GM06990 (cell line): ENCODE measurements around the gene NOP16.
"Not testable (repeated sequence)": the region's sequence is repeated elsewhere in the genome, so short reads cannot be mapped to it uniquely, and the experiment has no call there.

Experiments
- DNase-seq: peaks from one replicate; pipeline ENCODE4 v3.0.0-alpha.2; 2011; ENCODE audit not compliant: insufficient read length; ENCODE audit errors: extremely low read depth
- H3K27me3 ChIP-seq: replicated peaks from 2 replicates; pipeline ENCODE4 v1.6.0; 2011; ENCODE audit warnings: low read length; ENCODE audit not compliant: control insufficient read depth, insufficient read depth
- H3K36me3 ChIP-seq: 2 replicates; pipeline ENCODE4 v1.5.1; 2011; ENCODE audit warnings: low read length; ENCODE audit not compliant: control insufficient read depth, insufficient read depth
- H3K4me3 ChIP-seq: replicated peaks from 2 replicates; pipeline ENCODE4 v1.5.1; 2011; ENCODE audit warnings: low read depth, mild to moderate bottlenecking, control low read depth, low read length
- TF ChIP-seq, protein P1 (sequence below): IDR thresholded peaks from 2 replicates; pipeline ENCODE4 v1.5.1; 2011; ENCODE audit warnings: low read length, control low read depth, mild to moderate bottlenecking, inconsistent platforms; ENCODE audit not compliant: insufficient read depth, poor library complexity, severe bottlenecking

The NOP16 gene

DNA sequence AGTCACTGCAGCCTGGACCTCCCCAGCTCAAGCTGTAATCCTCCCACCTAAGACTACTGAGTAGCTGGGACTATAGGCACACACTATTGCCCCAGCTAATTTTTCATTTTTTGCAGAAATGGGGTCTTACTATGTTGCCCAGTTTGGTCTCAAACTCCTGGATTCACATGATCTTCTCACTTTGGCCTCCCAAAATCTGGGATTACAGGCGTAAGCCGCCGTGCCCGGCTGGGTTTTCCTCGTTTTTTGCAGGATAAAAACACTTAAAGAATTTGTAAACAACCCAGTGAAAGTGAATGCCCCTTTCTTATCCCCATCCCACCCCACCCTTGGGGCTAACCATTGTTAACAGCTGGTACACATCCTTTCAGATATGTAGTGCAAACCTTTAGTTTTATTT lies 20.2 kb upstream of the NOP16 start:
- Histone ChIP-seq H3K36me3 (peaks cover 7% of the 10 kb centered on the region), H3K27me3 (no peaks in the 10 kb centered on the region), H3K4me3 (no peak overlapping the region)
- TF ChIP-seq, protein P1, sequence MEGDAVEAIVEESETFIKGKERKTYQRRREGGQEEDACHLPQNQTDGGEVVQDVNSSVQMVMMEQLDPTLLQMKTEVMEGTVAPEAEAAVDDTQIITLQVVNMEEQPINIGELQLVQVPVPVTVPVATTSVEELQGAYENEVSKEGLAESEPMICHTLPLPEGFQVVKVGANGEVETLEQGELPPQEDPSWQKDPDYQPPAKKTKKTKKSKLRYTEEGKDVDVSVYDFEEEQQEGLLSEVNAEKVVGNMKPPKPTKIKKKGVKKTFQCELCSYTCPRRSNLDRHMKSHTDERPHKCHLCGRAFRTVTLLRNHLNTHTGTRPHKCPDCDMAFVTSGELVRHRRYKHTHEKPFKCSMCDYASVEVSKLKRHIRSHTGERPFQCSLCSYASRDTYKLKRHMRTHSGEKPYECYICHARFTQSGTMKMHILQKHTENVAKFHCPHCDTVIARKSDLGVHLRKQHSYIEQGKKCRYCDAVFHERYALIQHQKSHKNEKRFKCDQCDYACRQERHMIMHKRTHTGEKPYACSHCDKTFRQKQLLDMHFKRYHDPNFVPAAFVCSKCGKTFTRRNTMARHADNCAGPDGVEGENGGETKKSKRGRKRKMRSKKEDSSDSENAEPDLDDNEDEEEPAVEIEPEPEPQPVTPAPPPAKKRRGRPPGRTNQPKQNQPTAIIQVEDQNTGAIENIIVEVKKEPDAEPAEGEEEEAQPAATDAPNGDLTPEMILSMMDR = no peak
- no peak for DNase-seq

DNA sequence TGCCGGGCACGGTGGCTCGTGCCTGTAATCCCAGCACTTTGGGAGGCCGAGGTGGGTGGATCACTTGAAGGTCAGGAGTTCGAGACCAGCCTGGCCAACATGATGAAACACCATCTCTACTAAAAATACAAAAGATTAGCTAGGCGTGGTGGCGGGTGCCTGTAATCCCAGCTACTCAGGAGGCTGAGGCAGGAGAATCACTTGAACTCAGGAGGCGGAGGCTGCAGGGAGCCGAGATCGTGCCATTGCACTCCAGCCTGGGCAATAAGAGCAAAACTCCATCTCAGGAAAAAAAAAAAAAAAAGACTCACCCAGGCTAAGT lies 19.8 kb upstream of the NOP16 start:
- H3K36me3 ChIP-seq, H3K4me3 ChIP-seq, H3K27me3 ChIP-seq, DNase-seq: not testable (repeated sequence)

DNA sequence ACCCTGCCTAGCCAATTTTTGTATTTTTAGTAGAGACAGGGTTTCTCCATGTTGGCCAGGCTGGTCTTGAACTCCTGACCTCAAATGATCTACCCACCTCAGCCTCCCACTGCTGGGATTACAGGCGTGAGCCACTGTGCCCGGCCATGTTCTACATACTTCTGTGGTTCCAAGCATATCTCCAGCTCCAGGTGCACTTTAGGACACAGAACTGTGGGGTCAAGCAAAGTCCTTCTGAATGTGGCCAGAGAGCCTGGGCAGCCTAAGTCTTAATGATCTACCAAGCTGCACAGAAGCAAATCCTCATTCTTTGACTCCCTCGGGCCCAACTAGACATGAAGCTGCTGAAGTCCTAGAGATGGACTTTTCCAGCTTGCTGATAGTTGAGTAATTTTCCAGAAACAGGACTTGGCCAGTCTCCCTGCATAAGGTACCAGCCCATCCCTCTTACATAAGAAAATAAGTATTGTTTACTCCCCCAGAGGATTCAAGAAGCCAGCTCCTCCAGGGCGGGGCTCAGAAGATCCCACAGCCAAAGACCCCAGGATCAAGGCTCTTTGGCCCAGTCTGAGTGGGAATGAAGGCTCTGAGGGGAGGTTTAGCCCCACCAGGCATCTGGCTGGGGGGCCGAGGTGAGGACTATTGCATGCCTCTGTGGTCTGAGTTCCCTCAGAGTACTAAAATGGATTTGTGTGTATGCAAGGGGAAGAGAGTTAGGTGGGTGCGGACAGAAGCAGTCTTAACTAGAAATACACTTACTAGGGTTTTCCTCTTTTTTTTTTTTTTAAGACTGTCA lies 19.3 kb upstream of the NOP16 start:
- no peak for DNase-seq
- Histone ChIP-seq H3K4me3 (no peak overlapping the region), H3K36me3 (peaks cover 6% of the 10 kb centered on the region), H3K27me3 (no peaks in the 10 kb centered on the region)
- TF ChIP-seq, protein P1 = no peak

DNA sequence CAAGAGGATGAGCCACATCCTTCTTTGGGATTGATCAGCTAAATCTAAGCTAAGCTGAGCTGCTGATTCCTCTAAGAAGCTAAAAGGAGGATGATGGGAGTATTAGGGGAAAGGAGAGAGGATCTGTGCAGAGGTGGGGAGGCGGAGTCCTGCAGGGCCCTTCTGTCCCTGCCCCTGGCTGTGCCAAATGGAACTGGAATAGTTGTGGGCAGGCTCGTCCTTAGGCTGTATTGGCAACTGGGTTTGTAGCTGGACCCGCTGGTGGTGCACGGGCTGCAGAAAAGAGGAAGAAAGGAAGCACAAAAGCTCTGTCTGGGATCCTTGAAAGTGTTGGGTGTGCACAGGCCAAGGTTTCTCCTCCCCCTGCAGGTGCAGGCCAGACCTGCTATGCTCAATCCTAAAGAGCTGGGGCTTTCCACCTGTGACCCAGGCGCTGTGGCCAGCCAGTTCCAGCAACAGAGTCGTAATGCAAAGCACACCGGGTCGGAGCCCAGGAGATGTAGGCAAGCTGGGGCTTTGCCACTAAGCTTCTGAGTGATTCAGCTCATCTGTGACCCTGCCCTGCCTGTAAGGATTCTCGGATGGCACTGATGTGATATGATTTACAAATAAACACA lies 18.1 kb upstream of the NOP16 start:
- Histone ChIP-seq H3K36me3 (peaks cover 6% of the 10 kb centered on the region), H3K27me3 (no peaks in the 10 kb centered on the region), H3K4me3 (no peak overlapping the region)
- TF ChIP-seq, protein P1 = no peak
- DNase-seq = no peak

DNA sequence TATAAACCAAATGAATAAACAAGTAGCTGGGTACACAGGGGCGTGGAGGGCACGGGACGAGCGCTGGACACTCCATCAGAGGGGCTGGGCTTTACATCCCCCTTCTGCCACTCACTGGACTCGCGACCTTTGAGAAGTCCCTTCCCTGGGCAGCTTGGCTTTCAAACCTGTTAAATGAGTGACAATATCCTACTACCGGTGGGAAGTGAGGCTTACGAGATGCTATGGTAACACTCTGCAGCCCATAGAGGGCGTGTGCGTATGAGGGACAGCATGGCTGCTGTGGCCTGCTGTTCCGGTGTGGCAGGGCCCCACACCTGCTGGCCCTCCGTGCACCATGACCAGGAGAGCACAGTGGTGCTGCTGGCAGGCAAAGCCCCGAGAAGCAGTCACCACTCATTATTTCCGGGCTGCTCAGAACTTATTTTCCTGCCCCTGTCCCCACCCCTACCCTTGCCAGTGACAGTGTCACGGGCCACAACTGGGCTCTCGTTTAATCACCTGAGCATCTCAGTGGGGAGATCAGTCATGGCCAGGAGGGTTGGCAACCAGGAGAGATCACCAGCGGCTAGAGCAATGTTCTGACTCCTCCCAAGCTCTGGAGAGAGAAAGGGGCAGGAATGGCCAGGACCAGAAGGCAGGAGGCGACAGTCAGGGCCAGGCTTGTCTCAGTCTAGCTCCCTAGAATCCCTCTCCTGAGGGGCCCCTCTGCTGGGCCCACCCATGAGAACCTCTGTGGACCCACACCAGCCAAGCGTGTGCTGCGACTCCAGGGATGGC lies 17.4 kb upstream of the NOP16 start:
- DNase-seq = no peak
- TF ChIP-seq, protein P1 = peak; percentile 7
- Histone ChIP-seq H3K36me3 (peaks cover 6% of the 10 kb centered on the region), H3K27me3 (no peaks in the 10 kb centered on the region), H3K4me3 (no peak overlapping the region)
